HepG2 (cell line): Measurements from ENCODE around the gene PALM. TPM values are rescaled to one million over a fixed set of nuclear protein-coding genes. Genes with fewer than 3 reads are reported as not detected.

ENCODE experiments used
- AFF4 ChIP-seq: sonication (generic); formaldehyde crosslinking; IDR thresholded peaks from 2 replicates; pipeline ENCODE4 v1.4.0; 2020; ENCODE audit warnings: missing genetic modification reagents
- EP300 ChIP-seq, 3 experiments: sonication (generic) in 1 of 3; formaldehyde crosslinking in 1 of 3; IDR thresholded peaks; 2 replicates each; pipeline versions ENCODE4 v1.5.1 to v1.6.1; 2011 to 2020; ENCODE audit warnings: low read depth in 2 of 3, low read length in 2 of 3, borderline replicate concordance in 1 of 3, improper control_type of control experiment in 1 of 3, mild to moderate bottlenecking in 1 of 3, missing genetic modification reagents in 1 of 3, moderate library complexity in 1 of 3
- GPN1 ChIP-seq: sonication (generic); formaldehyde crosslinking; IDR thresholded peaks from 2 replicates; pipeline ENCODE4 v1.5.1; 2020; ENCODE audit warnings: missing genetic modification reagents, borderline replicate concordance
- JDP2 ChIP-seq: sonication (generic); formaldehyde crosslinking; IDR thresholded peaks from 2 replicates; pipeline ENCODE4 v1.8.1; 2022; ENCODE audit warnings: missing genetic modification reagents, borderline replicate concordance
- NFAT5 ChIP-seq: sonication (generic); formaldehyde crosslinking; IDR thresholded peaks from 2 replicates; pipeline ENCODE4 v1.4.0; 2020; ENCODE audit warnings: missing genetic modification reagents
- PHF20 ChIP-seq: sonication (generic); formaldehyde crosslinking; IDR thresholded peaks from 2 replicates; pipeline ENCODE4 v1.5.0; 2020; ENCODE audit warnings: mild to moderate bottlenecking, missing genetic modification reagents
- PLRG1 ChIP-seq: fragments of 450-650 bp; conservative IDR thresholded peaks from 2 replicates; pipeline ENCODE4 v1.6.1; 2016
- ZC3H13 ChIP-seq: sonication (generic); formaldehyde crosslinking; IDR thresholded peaks from 2 replicates; pipeline ENCODE4 v1.8.1; 2023; ENCODE audit warnings: mild to moderate bottlenecking, missing genetic modification reagents, moderate library complexity
- ZFP82 ChIP-seq: sonication (generic); formaldehyde crosslinking; IDR thresholded peaks from 2 replicates; pipeline ENCODE4 v1.5.1; 2020; ENCODE audit warnings: mild to moderate bottlenecking, missing genetic modification reagents, borderline replicate concordance
- ZMAT5 ChIP-seq: sonication (generic); formaldehyde crosslinking; IDR thresholded peaks from 2 replicates; pipeline ENCODE4 v1.5.0; 2020; ENCODE audit warnings: mild to moderate bottlenecking, low read depth, missing genetic modification reagents, borderline replicate concordance
- ZNF335 ChIP-seq: sonication (generic); formaldehyde crosslinking; IDR thresholded peaks from 2 replicates; pipeline ENCODE4 v1.4.0; 2020; ENCODE audit warnings: missing genetic modification reagents
- ZNF432 ChIP-seq: sonication (generic); formaldehyde crosslinking; IDR thresholded peaks from 2 replicates; pipeline ENCODE4 v1.5.0; 2020; ENCODE audit warnings: missing genetic modification reagents, mild to moderate bottlenecking, borderline replicate concordance
- ZNF557 ChIP-seq: sonication (generic); formaldehyde crosslinking; IDR thresholded peaks from 2 replicates; pipeline ENCODE4 v1.4.0; 2020; ENCODE audit warnings: missing genetic modification reagents
- ZNF687 ChIP-seq: sonication (generic); formaldehyde crosslinking; IDR thresholded peaks from 2 replicates; pipeline ENCODE4 v1.5.1; 2020; ENCODE audit warnings: mild to moderate bottlenecking, missing genetic modification reagents, moderate library complexity
- ZNF841 ChIP-seq: sonication (generic); formaldehyde crosslinking; IDR thresholded peaks from 2 replicates; pipeline ENCODE4 v1.8.1; 2023; ENCODE audit warnings: missing genetic modification reagents, borderline replicate concordance
- ZSCAN25 ChIP-seq: sonication (generic); formaldehyde crosslinking; IDR thresholded peaks from 2 replicates; pipeline ENCODE4 v1.8.0; 2022; ENCODE audit warnings: mild to moderate bottlenecking, missing genetic modification reagents
- polyA plus RNA-seq, 8 experiments: library from polyadenylated mRNA; depleted of rRNA in 3 of 8; stranded (reverse) in 7 of 8; unstranded in 1 of 8; fragments of >200 nt; fragmentation: Illumina TruSeq in 4 of 8; extraction: Trizol in 4 of 8; gene quantifications; 2 replicates each; pipeline versions ENCODE4 v1.2.1 to v1.2.3, GENCODE V29; 2011 to 2016; ENCODE audit warnings: low read depth in 4 of 8, missing spikeins in 1 of 8, mixed read lengths in 1 of 8; ENCODE audit not compliant: insufficient read depth in 1 of 8
- total RNA-seq, 5 experiments: library from RNA; depleted of rRNA; stranded (reverse); fragments of >200 nt; fragmentation: Illumina TruSeq; extraction: Trizol; gene quantifications; 2 replicates each; pipeline ENCODE4 v1.2.3, GENCODE V29; 2016; ENCODE audit warnings: low read depth in 1 of 5

The PALM gene
- total and polyA plus RNA-seq, 2 of the 13 experiments (the other 11 are each of a cell fraction or from before 2014, with no cell fraction given) = 4.0 to 9.7 TPM

GRCh38 chr19:664913-665443, 43.8 kb upstream of the PALM start (continued):
- no peak for TF ChIP-seq ZNF841 (CRISPR knock-in tag)
- TF ChIP-seq JDP2 (CRISPR knock-in tag) = no peak
- no peak for TF ChIP-seq ZMAT5 (CRISPR knock-in tag)
- no peak for TF ChIP-seq GPN1 (CRISPR knock-in tag)
- TF ChIP-seq PHF20 (CRISPR knock-in tag) = peak; percentile 48; the same call in 1 of the 2 replicates
- 0 out of 2 replicates have a peak, but pooled peaks have one; percentile 51 for TF ChIP-seq ZNF335
- TF ChIP-seq EP300 (IDR thresholded peaks at IDR 0.05; ENCODE audit: low read depth in 2 of 2, low read length in 2 of 2) = no peak
- TF ChIP-seq EP300 (CRISPR knock-in tag; IDR thresholded peaks at IDR 0.05; ENCODE audit: borderline replicate concordance) = no peak
- TF ChIP-seq ZNF687 (CRISPR knock-in tag) = peak; percentile 98
- no peak for TF ChIP-seq ZNF432
- no peak; the same call in 1 of the 2 replicates for TF ChIP-seq ZNF557
- no peak for TF ChIP-seq AFF4
- TF ChIP-seq NFAT5 (CRISPR knock-in tag) = no peak
- TF ChIP-seq ZFP82 (CRISPR knock-in tag) = no peak
- TF ChIP-seq ZSCAN25 = peak; percentile 93
- no peak for TF ChIP-seq ZC3H13 (CRISPR knock-in tag)
- TF ChIP-seq PLRG1 = no peak
